Testis (tissue), 3 donors: Measurements from ENCODE around the gene CREB3L1. TPM values are rescaled to one million over a fixed set of nuclear protein-coding genes. Genes with fewer than 3 reads are reported as not detected.

ENCODE experiments used
- DNase-seq: peaks from one replicate; pipeline ENCODE4 v3.0.0-alpha.2; 2019
- H3K27ac ChIP-seq, 2 donors: fragments of 200-600 bp; sonication (generic); one replicate each; pipeline ENCODE4 v1.5.1; 2019
- H3K27me3 ChIP-seq: fragments of 200-600 bp; sonication (generic); one replicate; pipeline ENCODE4 v1.5.1; 2019
- H3K36me3 ChIP-seq: fragments of 200-600 bp; sonication (generic); one replicate; pipeline ENCODE4 v1.5.1; 2017; ENCODE audit warnings: low read depth; ENCODE audit errors: missing control alignments
- H3K4me1 ChIP-seq: fragments of 200-600 bp; sonication (generic); one replicate; pipeline ENCODE4 v1.5.1; 2019
- H3K4me3 ChIP-seq, 2 donors: fragments of 200-600 bp; sonication (generic); one replicate each; pipeline ENCODE4 v1.5.1; 2017 to 2019
- H3K9me3 ChIP-seq: fragments of 200-600 bp; sonication (generic); one replicate; pipeline ENCODE4 v1.5.1; 2017
- POLR2A ChIP-seq: fragments of 450-650 bp; IDR thresholded peaks from one replicate; pipeline ENCODE4 v1.6.1; 2017; ENCODE audit warnings: antibody characterized with exemption, mild to moderate bottlenecking, moderate library complexity
- WGBS, 2 donors: methylation state at CpG; one replicate each; pipeline ENCODE4 v1.1.5; 2018; 5-methylcytosine and 5-hydroxymethylcytosine counted together
- intact Hi-C: fragments of 100-400 bp; cut with DNase I; formaldehyde crosslinking; loops from one replicate; pipeline ENCODE4 v1.15.1; 2023; ENCODE audit warnings: low total_unique reads
- polyA plus RNA-seq: library from polyadenylated mRNA; stranded (reverse); fragments of 350-450 nt; fragmentation: Illumina TruSeq; extraction: RNeasy Lipid Tissue Mini Kit (QIAGEN cat#74804); gene quantifications from one replicate; pipeline ENCODE4 v1.2.3, GENCODE V29; 2014; ENCODE audit warnings: low read depth, low replicate concordance; ENCODE audit not compliant: insufficient read depth
- total RNA-seq, 2 donors: library from RNA; depleted of rRNA; stranded (reverse); fragments of >200 nt; gene quantifications; one replicate each; pipeline ENCODE4 v1.2.3, GENCODE V29; 2016
- TF ChIP-seq, protein P1 (sequence below), 3 experiments: fragments of 450-650 bp in 2 of 3; fragments of 200-600 bp in 1 of 3; sonication (generic) in 1 of 3; IDR thresholded peaks; one replicate each; pipeline ENCODE4 v1.5.1; 2016 to 2019; ENCODE audit warnings: antibody characterized with exemption in 3 of 3, mild to moderate bottlenecking in 2 of 3, moderate library complexity in 1 of 3

Gene CREB3L1
- total and polyA plus RNA-seq, 3 donors from 2014 or later, result 5.2 to 19.2 (median 8.1) TPM

- Histone ChIP-seq H3K36me3 (no peaks in the 10 kb centered on the region), H3K9me3 (no peaks in the 10 kb centered on the region), H3K27me3 (no peaks in the 10 kb centered on the region), H3K27ac (no peak overlapping the region), H3K4me3 (no peak overlapping the region), H3K4me1 (no peaks in the 10 kb centered on the region)
- intact Hi-C loops, result no loop called here
- no peak for DNase-seq
- TF ChIP-seq, protein P1, sequence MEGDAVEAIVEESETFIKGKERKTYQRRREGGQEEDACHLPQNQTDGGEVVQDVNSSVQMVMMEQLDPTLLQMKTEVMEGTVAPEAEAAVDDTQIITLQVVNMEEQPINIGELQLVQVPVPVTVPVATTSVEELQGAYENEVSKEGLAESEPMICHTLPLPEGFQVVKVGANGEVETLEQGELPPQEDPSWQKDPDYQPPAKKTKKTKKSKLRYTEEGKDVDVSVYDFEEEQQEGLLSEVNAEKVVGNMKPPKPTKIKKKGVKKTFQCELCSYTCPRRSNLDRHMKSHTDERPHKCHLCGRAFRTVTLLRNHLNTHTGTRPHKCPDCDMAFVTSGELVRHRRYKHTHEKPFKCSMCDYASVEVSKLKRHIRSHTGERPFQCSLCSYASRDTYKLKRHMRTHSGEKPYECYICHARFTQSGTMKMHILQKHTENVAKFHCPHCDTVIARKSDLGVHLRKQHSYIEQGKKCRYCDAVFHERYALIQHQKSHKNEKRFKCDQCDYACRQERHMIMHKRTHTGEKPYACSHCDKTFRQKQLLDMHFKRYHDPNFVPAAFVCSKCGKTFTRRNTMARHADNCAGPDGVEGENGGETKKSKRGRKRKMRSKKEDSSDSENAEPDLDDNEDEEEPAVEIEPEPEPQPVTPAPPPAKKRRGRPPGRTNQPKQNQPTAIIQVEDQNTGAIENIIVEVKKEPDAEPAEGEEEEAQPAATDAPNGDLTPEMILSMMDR (IDR thresholded peaks at IDR 0.05), result no peak
- TF ChIP-seq POLR2A, result no peak
- 75 to 88% methylated on average over 9 of the region's 9 CpGs for WGBS, 2 donors
These were observed 12.5 kb upstream of the CREB3L1 start for GRCh38 chr11:46264976-46265375.

DNA sequence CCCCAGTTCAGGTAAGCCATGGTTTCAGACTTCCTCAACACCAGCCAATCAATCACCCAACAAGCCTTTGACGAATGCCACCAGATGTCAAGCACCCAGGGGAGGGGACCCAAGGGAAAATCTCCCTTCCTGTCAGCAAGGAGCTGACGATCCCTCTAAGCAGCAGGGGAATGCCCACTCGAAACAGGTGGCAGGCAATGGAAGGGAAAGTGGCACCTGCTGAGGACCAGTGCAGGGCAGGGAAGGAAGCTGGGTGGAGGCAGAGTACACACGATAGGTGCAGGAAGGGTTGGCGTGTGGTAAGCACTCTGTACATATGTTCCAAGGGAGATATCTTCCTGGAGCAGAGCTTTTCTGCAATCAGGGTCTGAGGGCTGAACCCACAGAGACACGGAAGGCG is 11.7 kb upstream of the CREB3L1 start:
- no peaks in the 10 kb centered on the region for H3K27me3 ChIP-seq
- H3K4me3 ChIP-seq, result no peak overlapping the region
- H3K36me3 ChIP-seq, result no peaks in the 10 kb centered on the region
- no peak overlapping the region for H3K27ac ChIP-seq
- intact Hi-C loops, result no loop called here
- H3K9me3 ChIP-seq, result no peaks in the 10 kb centered on the region
- TF ChIP-seq POLR2A, result no peak
- TF ChIP-seq, protein P1 (IDR thresholded peaks at IDR 0.05), result no peak
- H3K4me1 ChIP-seq, result no peaks in the 10 kb centered on the region
- WGBS, 2 donors, result 80 to 94% methylated on average over 7 of the region's 7 CpGs
- no peak for DNase-seq

DNA sequence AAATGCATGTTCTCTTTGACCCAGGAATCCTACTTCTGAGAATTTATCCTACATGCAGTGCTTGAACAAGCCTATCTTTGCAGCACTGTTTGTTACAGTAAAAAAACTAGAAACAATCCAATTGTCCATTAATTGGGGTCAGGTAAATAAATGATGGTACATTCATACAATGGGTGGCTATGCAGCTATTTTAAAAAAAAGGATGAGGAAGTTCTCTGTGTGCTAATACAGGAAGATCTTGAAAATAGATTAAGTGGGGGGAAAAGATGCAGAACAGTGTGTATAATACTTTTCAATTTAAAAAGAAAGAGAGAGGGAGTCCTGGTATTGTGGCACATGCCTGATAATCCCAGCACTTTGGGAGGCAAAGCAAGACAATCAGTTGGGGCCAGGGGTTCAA is 9.5 kb upstream of the CREB3L1 start:
- H3K27ac ChIP-seq, result no peak overlapping the region
- TF ChIP-seq POLR2A, result no peak
- TF ChIP-seq, protein P1 (IDR thresholded peaks at IDR 0.05), result no peak
- peaks cover 9% of the 10 kb centered on the region for H3K4me1 ChIP-seq
- H3K9me3 ChIP-seq, result no peaks in the 10 kb centered on the region
- H3K4me3 ChIP-seq, result no peak overlapping the region
- DNase-seq, result no peak
- H3K27me3 ChIP-seq, result no peaks in the 10 kb centered on the region
- H3K36me3 ChIP-seq, result no peaks in the 10 kb centered on the region
- intact Hi-C loops, result no loop called here

DNA sequence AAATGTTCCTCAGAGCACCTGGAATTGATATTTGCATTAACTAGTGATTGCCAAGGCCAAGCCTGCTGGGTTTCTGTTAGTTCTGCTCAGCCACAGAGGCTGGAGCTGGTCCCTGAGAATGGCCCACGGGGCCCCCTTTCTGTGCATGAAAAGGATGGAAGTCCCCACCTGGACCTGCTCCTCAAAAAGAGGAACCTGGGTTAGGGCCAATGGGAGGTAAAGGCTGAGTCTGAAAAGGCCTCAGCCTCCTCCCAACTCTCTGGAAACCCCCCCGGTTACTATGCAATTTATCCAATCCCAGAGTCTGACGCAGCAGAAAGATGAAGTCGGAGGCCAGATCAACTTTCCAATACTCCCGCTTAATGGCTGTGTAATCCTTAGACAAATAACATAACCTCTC is 6.8 kb upstream of the CREB3L1 start:
- no peaks in the 10 kb centered on the region for H3K9me3 ChIP-seq
- no peak overlapping the region for H3K4me3 ChIP-seq
- no peaks in the 10 kb centered on the region for H3K27me3 ChIP-seq
- 82 to 88% methylated on average over 5 of the region's 5 CpGs for WGBS, 2 donors
- DNase-seq, result no peak
- no peaks in the 10 kb centered on the region for H3K36me3 ChIP-seq
- peaks cover 19% of the 10 kb centered on the region for H3K4me1 ChIP-seq
- TF ChIP-seq POLR2A, result no peak
- TF ChIP-seq, protein P1 (IDR thresholded peaks at IDR 0.05), result no peak
- intact Hi-C loops, result no loop called here
- H3K27ac ChIP-seq, result no peak overlapping the region

- no peak overlapping the region for H3K4me3 ChIP-seq
- no peaks in the 10 kb centered on the region for H3K27me3 ChIP-seq
- WGBS, 2 donors, result 90 to 95% methylated on average over 1 of the region's 1 CpG
- H3K4me1 ChIP-seq, result peaks cover 19% of the 10 kb centered on the region
- no peak for TF ChIP-seq POLR2A
- TF ChIP-seq, protein P1 (IDR thresholded peaks at IDR 0.05), result no peak
- intact Hi-C loops, result no loop called here
- no peak for DNase-seq
- H3K9me3 ChIP-seq, result no peaks in the 10 kb centered on the region
- no peaks in the 10 kb centered on the region for H3K36me3 ChIP-seq
- H3K27ac ChIP-seq, result no peak overlapping the region
These were observed 6.1 kb upstream of the CREB3L1 start for GRCh38 chr11:46271407-46271806.
